Subcutaneous abdominal adipose tissue (tissue), 5 donors: Measurements from ENCODE around the gene RNF224.
A peak's percentile ranks its signal among the peaks of the same experiment; 100 is the strongest.

Source experiments
- H3K27ac ChIP-seq: one replicate; pipeline ENCODE4 v1.7.0; 2013; ENCODE audit warnings: low read depth, mild to moderate bottlenecking, inconsistent platforms, low read length, moderate library complexity
- H3K27me3 ChIP-seq, 5 donors: one replicate each; pipeline ENCODE4 v1.7.0; 2013; ENCODE audit warnings: low read length in 5 of 5, inconsistent platforms in 1 of 5; ENCODE audit not compliant: control insufficient read depth in 5 of 5, insufficient read depth in 4 of 5
- H3K36me3 ChIP-seq, 5 donors: one replicate each; pipeline ENCODE4 v1.7.0; 2013; ENCODE audit warnings: low read length in 5 of 5; ENCODE audit not compliant: control insufficient read depth in 5 of 5, insufficient read depth in 5 of 5
- H3K4me1 ChIP-seq, 5 donors: one replicate each; pipeline ENCODE4 v1.7.0; 2013; ENCODE audit warnings: low read length in 5 of 5, mild to moderate bottlenecking in 3 of 5, moderate library complexity in 1 of 5; ENCODE audit not compliant: control insufficient read depth in 5 of 5, insufficient read depth in 5 of 5
- H3K4me3 ChIP-seq, 5 donors: one replicate each; pipeline ENCODE4 v1.7.0; 2013; ENCODE audit warnings: low read length in 5 of 5, low read depth in 1 of 5
- H3K9ac ChIP-seq, 5 donors: one replicate each; pipeline ENCODE4 v1.7.0; 2013; ENCODE audit warnings: low read length in 5 of 5, mild to moderate bottlenecking in 4 of 5, moderate library complexity in 3 of 5
- H3K9me3 ChIP-seq, 5 donors: one replicate each; pipeline ENCODE4 v1.7.0; 2013; ENCODE audit warnings: low read length in 5 of 5; ENCODE audit not compliant: control insufficient read depth in 5 of 5
- donor health status: healthy.
- donor health status: healthy.
- donor health status: healthy.
- donor health status: healthy.
- donor health status: healthy.

RNF224 gene

DNA sequence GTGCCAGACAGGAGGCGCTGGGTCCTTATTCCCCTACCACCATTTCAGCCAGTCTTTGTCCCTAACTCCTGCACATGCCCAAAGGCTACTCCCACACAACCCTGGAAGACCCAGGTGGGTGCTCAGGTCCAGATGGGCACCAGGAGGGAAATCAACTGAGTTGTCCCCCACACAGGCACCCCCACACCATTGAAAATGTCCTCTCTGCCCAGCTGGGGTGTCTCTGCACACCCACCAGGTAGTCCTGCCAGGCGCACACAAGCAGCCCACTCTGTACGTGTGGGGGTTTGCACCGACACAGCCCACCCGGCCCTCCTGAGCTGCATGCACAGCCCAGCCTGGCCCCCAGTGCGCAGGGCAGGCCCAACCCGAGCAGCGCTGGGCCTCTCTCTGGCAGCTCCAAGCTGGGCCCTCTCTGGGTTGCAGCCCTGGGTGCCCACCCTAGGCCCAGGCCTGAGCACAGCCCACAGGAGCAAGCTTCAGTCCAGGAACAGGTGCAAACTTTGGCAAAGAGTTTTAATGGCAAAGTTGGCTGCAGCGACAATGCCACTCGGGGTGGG lies 7.5 kb upstream of the RNF224 start:
- no peak overlapping the region for H3K9ac ChIP-seq
- H3K9me3 ChIP-seq: no peaks in the 10 kb centered on the region
- peaks cover 0 to 43% (median 36%) of the 10 kb centered on the region in 5 donors for H3K4me1 ChIP-seq
- H3K27ac ChIP-seq: no peak overlapping the region
- peaks cover 0 to 11% (median 8%) of the 10 kb centered on the region in 5 donors for H3K36me3 ChIP-seq
- H3K27me3 ChIP-seq: no peaks in the 10 kb centered on the region
- H3K4me3 ChIP-seq: no peak overlapping the region

DNA sequence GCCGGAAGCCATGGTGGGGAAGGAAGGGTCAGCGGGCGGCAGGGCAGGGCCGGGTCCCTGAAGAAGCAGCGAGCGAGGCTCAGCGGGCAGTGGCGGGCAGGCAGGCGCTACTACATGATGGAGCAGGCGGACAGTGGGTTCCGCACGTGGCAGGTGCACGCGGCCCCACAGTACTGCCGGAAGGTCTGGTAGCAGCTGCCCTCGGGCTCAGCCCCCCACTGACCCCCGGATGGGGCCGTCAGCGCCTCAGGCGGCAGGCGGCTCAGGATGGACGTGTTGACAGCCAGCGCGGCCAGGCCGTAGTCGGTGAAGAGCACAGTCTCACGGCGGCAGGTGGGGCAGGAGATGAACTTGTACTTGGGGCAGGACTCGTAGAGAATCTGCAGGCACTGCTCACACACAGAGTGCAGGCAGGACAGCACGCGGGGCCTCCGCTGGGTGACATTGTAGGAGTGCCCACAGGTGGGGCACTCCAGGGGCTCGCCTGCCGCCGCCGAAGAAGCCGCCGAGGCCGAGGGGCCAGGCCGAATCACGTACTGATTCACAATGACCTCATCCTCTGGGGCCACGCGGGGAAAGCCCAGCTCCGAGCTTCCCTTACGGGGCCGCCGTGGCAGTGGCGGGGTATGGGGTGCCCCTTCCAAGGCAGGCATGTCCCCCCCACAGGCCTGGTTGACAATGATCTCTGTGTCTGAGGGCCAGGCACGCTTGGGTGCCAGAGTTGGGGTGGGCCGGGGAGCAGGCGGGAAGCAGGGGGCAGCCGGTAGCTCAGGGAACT lies 6.8 kb upstream of the RNF224 start:
- no peaks in the 10 kb centered on the region for H3K9me3 ChIP-seq
- H3K27ac ChIP-seq: no peak overlapping the region
- H3K4me1 ChIP-seq: peaks cover 0 to 43% (median 36%) of the 10 kb centered on the region in 5 donors
- no peak overlapping the region for H3K9ac ChIP-seq
- no peak overlapping the region for H3K4me3 ChIP-seq
- peaks cover 0 to 9% (median 5%) of the 10 kb centered on the region in 5 donors for H3K36me3 ChIP-seq
- peaks cover 0 to 4% (median 0%) of the 10 kb centered on the region in 5 donors for H3K27me3 ChIP-seq

DNA sequence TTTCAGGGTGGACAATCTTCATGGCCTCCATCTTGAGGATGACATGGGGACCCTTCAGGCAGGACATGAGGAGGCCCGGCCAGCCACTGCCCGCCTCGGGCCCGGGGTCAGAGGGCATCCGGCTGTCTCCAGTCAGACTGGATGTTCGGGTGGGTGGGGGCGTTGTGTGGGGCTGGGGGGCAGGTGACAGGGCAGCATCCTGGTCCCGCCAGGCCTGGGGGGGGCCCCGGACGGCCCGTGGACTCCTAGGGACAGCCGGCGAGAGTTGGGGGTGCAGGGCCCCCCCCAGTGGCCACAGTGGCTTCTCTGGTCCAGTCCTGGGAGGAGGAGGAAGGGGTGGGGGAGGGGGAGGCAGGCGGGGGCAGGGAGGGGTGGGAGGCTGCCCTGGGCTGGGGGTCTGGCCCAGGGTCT lies 6.2 kb upstream of the RNF224 start:
- Histone ChIP-seq H3K27ac (no peak overlapping the region), H3K4me1 (peaks cover 0 to 43% (median 36%) of the 10 kb centered on the region in 5 donors), H3K9ac (no peak overlapping the region), H3K27me3 (peaks cover 0 to 4% (median 0%) of the 10 kb centered on the region in 5 donors), H3K36me3 (peaks cover 0 to 7% (median 1%) of the 10 kb centered on the region in 5 donors), H3K9me3 (no peaks in the 10 kb centered on the region), H3K4me3 (no peak overlapping the region)

DNA sequence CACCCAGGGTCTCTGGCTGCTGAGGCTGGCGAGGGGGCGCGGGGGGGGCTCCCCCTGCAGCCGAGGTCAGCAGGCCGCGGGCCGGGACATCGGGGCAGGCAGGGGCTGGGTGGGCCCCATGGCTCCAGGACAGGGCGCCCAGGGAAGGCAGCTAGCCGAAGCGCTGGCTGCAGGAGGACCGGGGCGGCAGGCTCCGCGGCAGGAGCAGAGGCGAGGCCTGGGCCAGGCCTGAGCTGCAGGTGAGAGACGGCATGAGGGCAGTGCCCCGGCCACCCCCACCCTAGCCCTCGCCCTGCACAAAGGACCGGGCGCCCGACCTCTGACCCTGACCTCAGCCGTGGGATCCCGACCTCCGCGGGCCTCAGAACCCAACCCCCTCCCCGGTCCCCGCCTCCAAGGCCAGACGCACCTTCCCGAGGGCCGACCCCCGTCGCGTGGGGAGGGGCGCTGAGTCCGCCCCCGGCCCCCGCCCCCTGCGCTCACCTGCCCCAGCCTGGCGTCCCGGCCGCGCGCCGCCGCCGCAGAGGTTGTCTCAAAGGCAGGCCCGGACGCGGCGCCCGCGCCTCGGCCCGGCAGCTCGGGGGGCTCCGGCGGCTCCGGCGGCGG lies 5.7 kb upstream of the RNF224 start:
- Histone ChIP-seq H3K27me3 (peaks cover 2 to 6% (median 4%) of the 10 kb centered on the region in 5 donors), H3K4me3 (peak overlapping the region in 2 of 5 donors; percentile 13 to 46), H3K9ac (peak overlapping the region in 1 of 5 donors; percentile 47), H3K36me3 (peaks cover 0 to 1% (median 0%) of the 10 kb centered on the region in 5 donors), H3K9me3 (no peaks in the 10 kb centered on the region), H3K4me1 (peaks cover 0 to 43% (median 36%) of the 10 kb centered on the region in 5 donors), H3K27ac (no peak overlapping the region)

DNA sequence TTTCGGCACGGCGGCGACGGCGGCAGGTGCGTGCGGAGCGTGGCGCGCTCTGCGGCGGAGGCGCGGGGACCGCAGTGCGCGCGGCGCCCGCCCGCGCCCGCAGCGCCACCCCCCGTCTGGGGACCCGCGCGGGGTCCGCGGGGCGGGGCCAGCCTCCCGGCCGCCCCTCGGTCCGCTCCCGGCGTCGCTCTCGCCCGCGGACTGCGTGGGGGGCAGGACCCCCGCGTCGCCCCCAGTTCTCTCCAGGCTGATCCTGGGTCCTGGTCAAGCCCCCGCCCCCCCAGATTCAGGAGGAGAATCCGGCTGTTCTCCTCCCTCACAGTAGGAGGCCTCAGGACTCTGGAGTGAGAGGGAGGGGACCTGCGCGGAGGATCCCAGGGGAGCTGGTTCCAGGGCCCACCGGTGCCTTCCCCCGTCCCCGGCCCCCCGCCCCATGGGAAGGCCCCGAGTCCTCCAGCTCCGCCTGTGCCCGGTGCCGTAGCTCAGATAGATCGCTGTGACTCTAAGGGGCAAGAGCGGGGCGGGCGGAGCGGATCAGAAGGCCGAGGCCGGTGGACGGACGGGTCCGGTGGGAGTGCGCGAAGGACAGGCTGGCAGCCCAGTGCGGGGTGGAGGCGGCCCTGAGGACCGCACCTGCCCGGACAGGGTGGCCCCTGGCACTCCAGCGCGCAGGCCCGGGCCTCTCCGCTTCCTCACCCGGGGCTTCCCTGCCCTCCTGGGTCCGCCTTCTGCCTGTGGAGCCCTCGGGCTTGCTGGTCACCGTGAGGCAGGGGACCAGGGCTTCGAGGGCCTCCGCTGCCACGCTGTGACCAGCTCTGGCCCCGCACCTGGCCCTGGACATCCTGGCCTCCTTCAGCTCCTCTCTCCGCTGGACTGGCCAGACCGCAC lies 4.9 kb upstream of the RNF224 start, which contains the start of gene RNF208:
Gene RNF208, minus strand, starts transcription at position 51 of the 888 bp plus-strand sequence. CDS start 1,028 bp downstream, outside the sequence.
- Histone ChIP-seq H3K9me3 (no peaks in the 10 kb centered on the region), H3K36me3 (no peaks in the 10 kb centered on the region), H3K4me1 (peaks cover 0 to 34% (median 29%) of the 10 kb centered on the region in 5 donors), H3K9ac (peak within 1 kb of the TSS in 4 of 5 donors; percentile 68 to 87 (median 76)), H3K4me3 (peak within 1 kb of the TSS in 4 of 5 donors; percentile 67 to 81 (median 74)), H3K27ac (no peak within 1 kb of the TSS), H3K27me3 (peaks cover 3 to 14% (median 11%) of the 10 kb centered on the region in 5 donors)

DNA sequence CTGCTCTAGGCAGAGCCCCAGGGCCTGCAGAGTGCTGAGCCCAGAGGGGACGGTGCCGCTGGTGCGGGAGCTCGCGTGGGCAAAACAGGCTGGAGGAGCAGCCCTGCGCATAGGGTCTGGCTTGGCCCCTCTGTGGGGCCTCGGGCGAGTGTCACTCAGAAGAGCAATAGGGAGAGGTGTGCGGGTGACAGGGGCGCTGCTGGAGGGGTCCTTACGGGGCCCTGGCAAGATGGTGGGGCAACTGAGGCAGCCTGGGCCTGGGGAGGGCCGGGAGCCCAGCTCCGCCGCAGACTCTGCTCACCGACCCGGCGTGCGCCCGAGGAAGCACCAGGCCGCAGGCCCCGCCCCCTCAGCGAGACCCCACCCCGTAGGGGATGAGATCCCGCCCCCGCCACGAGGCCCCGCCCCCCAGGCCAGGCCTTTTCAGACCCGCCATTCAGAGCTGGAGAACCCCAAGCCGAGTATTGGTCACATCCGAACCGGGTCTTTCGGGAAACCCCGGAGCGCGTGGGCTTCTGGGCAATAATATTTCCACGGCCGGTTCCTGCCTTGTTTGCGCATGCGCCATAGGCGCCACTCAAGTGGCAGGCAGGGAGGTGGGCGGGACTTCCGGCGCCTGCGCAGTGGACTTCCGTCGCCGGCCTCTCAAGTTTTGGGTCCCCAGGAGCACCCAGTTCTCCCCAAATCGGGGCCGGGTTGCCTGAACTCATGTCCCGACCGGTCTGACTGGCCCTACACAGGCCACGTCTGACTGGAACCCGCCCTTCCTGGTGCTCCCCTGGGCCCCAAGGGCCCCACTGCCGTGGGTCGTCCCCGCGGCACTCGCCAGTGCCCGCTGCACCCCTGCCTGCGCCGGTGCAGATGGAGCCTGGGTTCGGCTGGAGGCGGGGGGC lies 4.0 kb upstream of the RNF224 start:
- peak overlapping the region in 4 of 5 donors; percentile 71 to 81 (median 78) for H3K4me3 ChIP-seq
- H3K9me3 ChIP-seq: no peaks in the 10 kb centered on the region
- H3K27ac ChIP-seq: peak overlapping the region; percentile 80
- peaks cover 5 to 18% (median 14%) of the 10 kb centered on the region in 5 donors for H3K27me3 ChIP-seq
- H3K36me3 ChIP-seq: no peaks in the 10 kb centered on the region
- H3K9ac ChIP-seq: peak overlapping the region; percentile 48 to 96 (median 92)
- peaks cover 0 to 25% (median 20%) of the 10 kb centered on the region in 5 donors for H3K4me1 ChIP-seq

DNA sequence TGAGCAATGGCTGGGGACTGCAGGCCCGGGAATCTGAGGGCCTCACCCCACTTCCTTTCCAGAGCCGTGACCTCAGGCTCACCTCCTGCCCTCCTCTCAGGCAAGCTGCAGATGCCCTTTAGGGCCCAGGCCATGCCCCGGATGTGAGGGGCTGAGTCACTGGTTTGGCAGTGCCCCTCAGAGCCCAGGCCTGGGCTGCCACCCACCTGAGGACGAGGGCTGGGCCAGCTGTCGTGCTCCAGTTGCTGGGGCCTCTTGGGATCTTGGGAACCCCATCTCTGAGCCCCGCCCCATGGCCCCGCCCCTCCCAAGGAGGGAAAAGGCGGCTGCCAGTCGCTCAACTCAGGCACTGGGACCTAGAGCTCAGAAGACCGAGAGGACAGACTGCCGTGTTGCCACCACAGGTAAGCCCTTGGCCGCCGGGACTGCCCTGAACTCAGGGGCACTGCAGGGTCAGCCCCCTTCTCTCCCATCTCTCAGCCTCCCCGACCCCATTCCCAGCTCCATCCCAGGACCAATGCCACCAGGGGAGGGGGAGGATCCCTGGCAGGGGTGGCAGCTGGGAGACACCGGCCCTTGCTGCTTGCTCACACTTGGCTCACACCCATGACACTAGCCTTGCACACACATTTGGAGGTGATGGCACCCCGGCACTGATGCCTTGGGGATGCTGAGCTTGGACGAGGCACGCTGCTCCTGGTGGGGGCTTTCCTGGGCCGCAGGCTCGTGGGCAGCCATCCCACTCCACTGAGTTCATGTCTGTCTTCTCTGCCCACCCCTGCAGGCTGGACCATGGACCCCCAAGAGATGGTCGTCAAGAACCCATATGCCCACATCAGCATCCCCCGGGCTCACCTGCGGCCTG lies 2.2 kb upstream of the RNF224 start, which contains the start of gene CYSRT1:
Gene CYSRT1, plus strand, starts transcription at position 345 of the 865 bp plus-strand sequence. Its CDS starts 448 bp downstream, at position 793.
- H3K27ac ChIP-seq: peak within 1 kb of the TSS; percentile 80
- H3K4me3 ChIP-seq: peak within 1 kb of the TSS; percentile 53 to 81 (median 76)
- H3K27me3 ChIP-seq: peaks cover 21 to 33% (median 31%) of the 10 kb centered on the region in 5 donors
- H3K9ac ChIP-seq: peak within 1 kb of the TSS in 4 of 5 donors; percentile 76 to 96 (median 93)
- no peaks in the 10 kb centered on the region for H3K9me3 ChIP-seq
- H3K36me3 ChIP-seq: no peaks in the 10 kb centered on the region
- H3K4me1 ChIP-seq: peaks cover 0 to 20% (median 18%) of the 10 kb centered on the region in 5 donors

DNA sequence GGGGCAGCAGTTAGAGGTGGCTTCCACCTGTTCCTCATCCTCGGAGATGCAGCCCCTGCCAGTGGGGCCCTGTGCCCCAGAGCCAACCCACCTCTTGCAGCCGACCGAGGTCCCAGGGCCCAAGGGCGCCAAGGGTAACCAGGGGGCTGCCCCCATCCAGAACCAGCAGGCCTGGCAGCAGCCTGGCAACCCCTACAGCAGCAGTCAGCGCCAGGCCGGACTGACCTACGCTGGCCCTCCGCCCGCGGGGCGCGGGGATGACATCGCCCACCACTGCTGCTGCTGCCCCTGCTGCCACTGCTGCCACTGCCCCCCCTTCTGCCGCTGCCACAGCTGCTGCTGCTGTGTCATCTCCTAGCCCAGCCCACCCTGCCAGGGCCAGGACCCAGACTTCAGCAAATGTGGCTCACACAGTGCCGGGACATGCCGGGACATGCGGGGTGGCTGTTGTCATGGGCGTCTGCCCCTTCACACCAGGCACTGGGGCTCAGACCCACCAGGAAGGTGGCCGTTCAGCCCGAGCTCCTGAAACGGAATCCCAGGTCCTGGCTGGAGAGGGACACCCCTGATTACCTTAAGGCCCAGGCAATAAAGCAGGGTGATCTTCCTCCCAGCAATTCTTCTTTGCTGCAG lies 1.5 kb upstream of the RNF224 start:
- H3K27ac ChIP-seq: no peak overlapping the region

More for the DNA sequence above, 1.5 kb upstream of the RNF224 start:
- Histone ChIP-seq H3K4me3 (no peak overlapping the region), H3K9ac (no peak overlapping the region), H3K9me3 (no peaks in the 10 kb centered on the region), H3K27me3 (peaks cover 24 to 41% (median 39%) of the 10 kb centered on the region in 5 donors), H3K36me3 (no peaks in the 10 kb centered on the region), H3K4me1 (peaks cover 0 to 20% (median 18%) of the 10 kb centered on the region in 5 donors)
